SHP77 (cell line): Measurements from ENCODE around the gene DNAH1.

Experiments
- DNase-seq, 2 experiments: peaks; one replicate each; lab custom pipeline; 2025; lab: John Stamatoyannopoulos, UW

DNAH1 gene

GRCh38 chr3:52311576-52312119 lies 4.5 kb upstream of the DNAH1 start:
- peak; percentile 51 to 65 for DNase-seq

GRCh38 chr3:52313188-52313773 lies 2.8 kb upstream of the DNAH1 start:
- DNase-seq: no peak

GRCh38 chr3:52313774-52314188 lies 2.3 kb upstream of the DNAH1 start:
- DNase-seq: no peak

- no peak for DNase-seq
Observed at GRCh38 chr3:52314489-52314888, 1.6 kb upstream of the DNAH1 start.

GRCh38 chr3:52315006-52315405 lies 1.1 kb upstream of the DNAH1 start:
- DNase-seq: no peak

- peak; percentile 81 to 87 for DNase-seq
Observed at GRCh38 chr3:52317208-52318000, 1.3 kb downstream of the DNAH1 start.

- no peak for DNase-seq
Observed at GRCh38 chr3:52318186-52318816, 2.2 kb downstream of the DNAH1 start.

GRCh38 chr3:52319921-52320595 lies 3.9 kb downstream of the DNAH1 start:
- DNase-seq: no peak

GRCh38 chr3:52321481-52321880 lies 5.4 kb downstream of the DNAH1 start:
- no peak for DNase-seq

- DNase-seq: no peak
Observed at GRCh38 chr3:52322466-52322865, 6.3 kb downstream of the DNAH1 start.

- DNase-seq: no peak
Observed at GRCh38 chr3:52323526-52324295, 7.6 kb downstream of the DNAH1 start.

- DNase-seq: no peak
Observed at GRCh38 chr3:52324676-52325075, 8.6 kb downstream of the DNAH1 start.

GRCh38 chr3:52325686-52326085 lies 9.6 kb downstream of the DNAH1 start:
- DNase-seq: no peak

GRCh38 chr3:52326976-52327375 lies 10.9 kb downstream of the DNAH1 start:
- DNase-seq: no peak

- DNase-seq: no peak
Observed at GRCh38 chr3:52327486-52328290, 11.6 kb downstream of the DNAH1 start.

GRCh38 chr3:52328536-52329080 lies 12.5 kb downstream of the DNAH1 start:
- no peak for DNase-seq

- DNase-seq: no peak
Observed at GRCh38 chr3:52330194-52330805, 14.2 kb downstream of the DNAH1 start.

- DNase-seq: no peak
Observed at GRCh38 chr3:52331091-52331490, 15.0 kb downstream of the DNAH1 start.

- no peak for DNase-seq
Observed at GRCh38 chr3:52331906-52332305, 15.8 kb downstream of the DNAH1 start.
